ENCODE measurements around the gene MARK2. TPM values are rescaled to one million over a fixed set of nuclear protein-coding genes. Genes with fewer than 3 reads are reported as not detected.

Gene MARK2
- total RNA-seq, 1 experiment from 2014 or later: 39.8 TPM

DNA sequence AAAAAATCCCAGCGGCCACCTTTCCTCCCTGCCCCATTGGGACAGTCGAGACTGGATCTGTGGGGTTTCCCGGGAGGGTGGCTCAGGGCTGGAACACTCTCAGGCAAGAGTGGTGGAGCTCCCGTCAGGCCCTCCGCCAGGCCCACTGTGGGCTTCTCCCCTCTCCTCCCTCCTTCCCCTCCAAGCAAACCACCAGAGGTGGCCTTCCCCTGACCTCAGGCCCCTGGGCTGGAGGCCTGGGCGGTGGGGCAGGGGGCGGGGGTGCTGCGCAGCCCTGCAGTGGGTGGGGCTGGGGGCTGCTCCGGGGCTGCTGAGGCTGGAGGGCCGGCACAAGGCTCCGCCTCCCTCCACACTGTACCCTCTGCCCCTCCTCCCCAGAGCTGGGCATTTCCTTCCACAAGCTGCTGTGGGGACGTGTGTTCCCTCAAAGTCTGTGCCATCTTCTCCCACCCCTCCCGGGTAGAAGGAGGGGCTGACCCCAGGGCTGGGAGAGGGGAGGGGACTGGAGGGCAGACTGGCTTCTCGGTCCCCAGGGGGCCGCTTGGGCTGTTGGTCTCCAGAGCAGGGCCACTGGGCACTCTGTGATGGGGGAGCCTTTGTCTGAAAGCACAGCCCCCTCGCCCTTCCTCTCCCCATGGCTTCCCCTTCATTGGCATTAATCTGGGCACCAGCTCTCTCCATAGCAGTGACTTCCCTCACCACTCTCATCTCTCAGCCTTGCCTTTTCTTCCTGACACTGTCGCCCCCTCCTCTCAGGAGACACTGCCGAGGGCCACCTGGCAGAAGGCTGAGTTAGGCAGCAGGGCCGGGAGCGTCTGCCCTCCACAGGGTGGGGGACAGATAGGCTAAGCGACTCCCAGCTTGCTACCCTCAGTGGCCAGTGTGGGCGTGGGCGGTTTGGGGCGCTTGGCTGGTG, 70.9 kb downstream of the MARK2 start (continued):
- TF ChIP-seq, protein P1, sequence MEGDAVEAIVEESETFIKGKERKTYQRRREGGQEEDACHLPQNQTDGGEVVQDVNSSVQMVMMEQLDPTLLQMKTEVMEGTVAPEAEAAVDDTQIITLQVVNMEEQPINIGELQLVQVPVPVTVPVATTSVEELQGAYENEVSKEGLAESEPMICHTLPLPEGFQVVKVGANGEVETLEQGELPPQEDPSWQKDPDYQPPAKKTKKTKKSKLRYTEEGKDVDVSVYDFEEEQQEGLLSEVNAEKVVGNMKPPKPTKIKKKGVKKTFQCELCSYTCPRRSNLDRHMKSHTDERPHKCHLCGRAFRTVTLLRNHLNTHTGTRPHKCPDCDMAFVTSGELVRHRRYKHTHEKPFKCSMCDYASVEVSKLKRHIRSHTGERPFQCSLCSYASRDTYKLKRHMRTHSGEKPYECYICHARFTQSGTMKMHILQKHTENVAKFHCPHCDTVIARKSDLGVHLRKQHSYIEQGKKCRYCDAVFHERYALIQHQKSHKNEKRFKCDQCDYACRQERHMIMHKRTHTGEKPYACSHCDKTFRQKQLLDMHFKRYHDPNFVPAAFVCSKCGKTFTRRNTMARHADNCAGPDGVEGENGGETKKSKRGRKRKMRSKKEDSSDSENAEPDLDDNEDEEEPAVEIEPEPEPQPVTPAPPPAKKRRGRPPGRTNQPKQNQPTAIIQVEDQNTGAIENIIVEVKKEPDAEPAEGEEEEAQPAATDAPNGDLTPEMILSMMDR (IDR thresholded peaks at IDR 0.05 in 2 of 3, conservative IDR thresholded peaks at IDR 0.05 in 1 of 3; ENCODE audit: borderline replicate concordance in 1 of 3, insufficient read depth in 1 of 3, low read depth in 2 of 3, low read length in 2 of 3): no peak
- no peak for TF ChIP-seq EGR1 (IDR thresholded peaks at IDR 0.05; ENCODE audit: low read depth)
- TF ChIP-seq, protein P2, sequence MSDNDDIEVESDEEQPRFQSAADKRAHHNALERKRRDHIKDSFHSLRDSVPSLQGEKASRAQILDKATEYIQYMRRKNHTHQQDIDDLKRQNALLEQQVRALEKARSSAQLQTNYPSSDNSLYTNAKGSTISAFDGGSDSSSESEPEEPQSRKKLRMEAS (IDR thresholded peaks at IDR 0.05): no peak

DNA sequence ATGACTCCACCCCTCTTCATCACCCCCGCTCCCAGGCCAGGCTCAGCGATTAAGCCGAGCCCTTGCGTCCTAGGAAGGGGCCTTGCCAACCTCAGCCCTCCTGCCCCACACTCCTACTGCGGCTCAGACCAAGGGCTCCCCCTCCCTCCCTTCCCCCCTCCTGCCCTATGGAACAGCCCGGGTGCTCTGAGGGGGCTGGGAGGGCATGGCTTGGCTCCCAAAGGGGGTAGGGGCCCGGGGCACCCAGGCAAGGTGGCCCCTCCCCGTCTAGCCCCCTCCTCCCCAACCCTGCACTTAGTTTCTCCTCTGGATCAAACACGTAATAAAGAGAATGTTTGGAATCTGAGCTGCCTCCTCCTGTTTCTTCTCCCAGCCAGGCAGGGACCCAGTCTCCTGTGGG, 71.8 kb downstream of the MARK2 start:
- ATAC-seq (no peak), DNase-seq (ENCODE audit: low read depth, low spot score) (no peak)
- POLR2A ChIA-PET: no interaction called here
- Histone ChIP-seq H4K20me1 (ENCODE audit: insufficient read depth) (no peaks in the 10 kb centered on the region), H3K27ac (ENCODE audit: low read depth, low read length) (no peak overlapping the region), H3K79me2 (ENCODE audit: insufficient read depth, low read length) (no peaks in the 10 kb centered on the region), H3K9me2 (ENCODE audit: insufficient read depth) (no peaks in the 10 kb centered on the region), H3K9me3 (ENCODE audit: control insufficient read depth in 1 of 2, insufficient read depth in 1 of 2, low read depth in 1 of 2, low read length in 2 of 2) (no peaks in the 10 kb centered on the region), H3K27me3 (ENCODE audit: insufficient read depth, low read length) (no peaks in the 10 kb centered on the region), H3K4me3 (replicated peaks in 1 of 2; ENCODE audit: low read depth in 1 of 2, low read length in 2 of 2) (no peak overlapping the region), H2AFZ (ENCODE audit: low read depth, low read length, poor library complexity, severe bottlenecking) (no peak overlapping the region), H3K4me2 (ENCODE audit: low read length) (no peak overlapping the region), H3K36me3 (ENCODE audit: control insufficient read depth in 1 of 2, insufficient read depth in 2 of 2, low read length in 2 of 2) (peaks cover 0 to 4% of the 10 kb centered on the region in 2 experiments; a peak in 2 of 4 replicates), H3K4me1 (ENCODE audit: control insufficient read depth in 1 of 2, insufficient read depth in 2 of 2, low read length in 2 of 2) (peaks cover 0 to under 1% of the 10 kb centered on the region in 2 experiments; a peak in 1 of 4 replicates), H3K9ac (ENCODE audit: low read length) (no peak overlapping the region)
- CTCF ChIA-PET: no interaction called here
- no TSS peak for BruUV-seq (replicated peaks)
- intact Hi-C loops (cut with micrococcal nuclease): no loop called here
- RAD21 ChIA-PET (ENCODE audit: low non-redundant PET in 1 of 2, low total read pairs in 2 of 2, uncharacterized antibody in 2 of 2, unreplicated experiment in 2 of 2): no interaction called here
- TF ChIP-seq ZFX (IDR thresholded peaks at IDR 0.05) (no peak), CEBPB (IDR thresholded peaks at IDR 0.05; ENCODE audit: low read depth) (no peak), EZH2phosphoT487 (IDR thresholded peaks at IDR 0.05; ENCODE audit: borderline replicate concordance) (no peak), SP1 (IDR thresholded peaks at IDR 0.05; ENCODE audit: low read depth) (no peak), SIN3A (IDR thresholded peaks at IDR 0.05; ENCODE audit: low read depth) (no peak), CBX3 (IDR thresholded peaks at IDR 0.05; ENCODE audit: low read depth) (no peak), EZH2 (IDR thresholded peaks at IDR 0.05) (no peak), YY1 (IDR thresholded peaks at IDR 0.05; ENCODE audit: extremely low read depth, insufficient replicate concordance, low read depth, low read length) (no peak), RAD21 (IDR thresholded peaks at IDR 0.05; ENCODE audit: low read depth) (no peak), ZNF274 (IDR thresholded peaks at IDR 0.05; ENCODE audit: low read depth, low read length) (no peak)
- TF ChIP-seq, protein P2 (IDR thresholded peaks at IDR 0.05): no peak
- TF ChIP-seq, protein P1 (IDR thresholded peaks at IDR 0.05 in 2 of 3, conservative IDR thresholded peaks at IDR 0.05 in 1 of 3; ENCODE audit: borderline replicate concordance in 1 of 3, insufficient read depth in 1 of 3, low read depth in 2 of 3, low read length in 2 of 3): no peak
- TF ChIP-seq, protein P3, sequence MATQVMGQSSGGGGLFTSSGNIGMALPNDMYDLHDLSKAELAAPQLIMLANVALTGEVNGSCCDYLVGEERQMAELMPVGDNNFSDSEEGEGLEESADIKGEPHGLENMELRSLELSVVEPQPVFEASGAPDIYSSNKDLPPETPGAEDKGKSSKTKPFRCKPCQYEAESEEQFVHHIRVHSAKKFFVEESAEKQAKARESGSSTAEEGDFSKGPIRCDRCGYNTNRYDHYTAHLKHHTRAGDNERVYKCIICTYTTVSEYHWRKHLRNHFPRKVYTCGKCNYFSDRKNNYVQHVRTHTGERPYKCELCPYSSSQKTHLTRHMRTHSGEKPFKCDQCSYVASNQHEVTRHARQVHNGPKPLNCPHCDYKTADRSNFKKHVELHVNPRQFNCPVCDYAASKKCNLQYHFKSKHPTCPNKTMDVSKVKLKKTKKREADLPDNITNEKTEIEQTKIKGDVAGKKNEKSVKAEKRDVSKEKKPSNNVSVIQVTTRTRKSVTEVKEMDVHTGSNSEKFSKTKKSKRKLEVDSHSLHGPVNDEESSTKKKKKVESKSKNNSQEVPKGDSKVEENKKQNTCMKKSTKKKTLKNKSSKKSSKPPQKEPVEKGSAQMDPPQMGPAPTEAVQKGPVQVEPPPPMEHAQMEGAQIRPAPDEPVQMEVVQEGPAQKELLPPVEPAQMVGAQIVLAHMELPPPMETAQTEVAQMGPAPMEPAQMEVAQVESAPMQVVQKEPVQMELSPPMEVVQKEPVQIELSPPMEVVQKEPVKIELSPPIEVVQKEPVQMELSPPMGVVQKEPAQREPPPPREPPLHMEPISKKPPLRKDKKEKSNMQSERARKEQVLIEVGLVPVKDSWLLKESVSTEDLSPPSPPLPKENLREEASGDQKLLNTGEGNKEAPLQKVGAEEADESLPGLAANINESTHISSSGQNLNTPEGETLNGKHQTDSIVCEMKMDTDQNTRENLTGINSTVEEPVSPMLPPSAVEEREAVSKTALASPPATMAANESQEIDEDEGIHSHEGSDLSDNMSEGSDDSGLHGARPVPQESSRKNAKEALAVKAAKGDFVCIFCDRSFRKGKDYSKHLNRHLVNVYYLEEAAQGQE (IDR thresholded peaks at IDR 0.05; ENCODE audit: low read depth): no peak
- TF ChIP-seq, protein P4, sequence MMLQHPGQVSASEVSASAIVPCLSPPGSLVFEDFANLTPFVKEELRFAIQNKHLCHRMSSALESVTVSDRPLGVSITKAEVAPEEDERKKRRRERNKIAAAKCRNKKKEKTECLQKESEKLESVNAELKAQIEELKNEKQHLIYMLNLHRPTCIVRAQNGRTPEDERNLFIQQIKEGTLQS (IDR thresholded peaks at IDR 0.05): no peak
